Embryonic facial prominence (tissue), 1 donor: ENCODE data around the gene SLC26A3.
"Not testable (repeated sequence)": the region's sequence is repeated elsewhere in the genome, so short reads cannot be mapped to it uniquely, and the experiment has no call there.

Experiments
- DNase-seq: peaks from one replicate; pipeline ENCODE4 v3.0.0-alpha.2; 2016; ENCODE audit errors: extremely low spot score

SLC26A3 gene

GRCh38 chr7:107803009-107803610 is at the start of gene SLC26A3:
Gene SLC26A3 (minus strand): TSS chr7:107803223. CDS start chr7:107794509, 8,714 bp downstream.
- DNase-seq: no peak

GRCh38 chr7:107850643-107851042 is 47.6 kb upstream of the SLC26A3 start:
- no peak for DNase-seq

- DNase-seq: no peak
These were observed 47.2 kb upstream of the SLC26A3 start for GRCh38 chr7:107850216-107850615.

GRCh38 chr7:107848211-107848610 is 45.2 kb upstream of the SLC26A3 start:
- DNase-seq: not testable (repeated sequence)

GRCh38 chr7:107847836-107848175 is 44.8 kb upstream of the SLC26A3 start:
- not testable (repeated sequence) for DNase-seq

- DNase-seq: no peak
These were observed 44.3 kb upstream of the SLC26A3 start for GRCh38 chr7:107847168-107847835.

- no peak for DNase-seq
These were observed 43.3 kb upstream of the SLC26A3 start for GRCh38 chr7:107846324-107846723.

GRCh38 chr7:107843184-107843583 is 40.2 kb upstream of the SLC26A3 start:
- DNase-seq: no peak

- DNase-seq: no peak
These were observed 39.2 kb upstream of the SLC26A3 start for GRCh38 chr7:107842213-107842612.

- DNase-seq: no peak
These were observed 36.0 kb upstream of the SLC26A3 start for GRCh38 chr7:107838816-107839565.

- DNase-seq: no peak
These were observed 35.1 kb upstream of the SLC26A3 start for GRCh38 chr7:107838024-107838601.

- no peak for DNase-seq
These were observed 34.1 kb upstream of the SLC26A3 start for GRCh38 chr7:107837145-107837512.

- DNase-seq: no peak
These were observed 33.5 kb upstream of the SLC26A3 start for GRCh38 chr7:107836237-107837144.

GRCh38 chr7:107834401-107834800 is 31.4 kb upstream of the SLC26A3 start:
- DNase-seq: no peak

GRCh38 chr7:107833684-107834106 is 30.7 kb upstream of the SLC26A3 start:
- DNase-seq: no peak

GRCh38 chr7:107830420-107830819 is 27.4 kb upstream of the SLC26A3 start:
- DNase-seq: no peak

GRCh38 chr7:107828540-107828939 is 25.5 kb upstream of the SLC26A3 start:
- DNase-seq: no peak

- DNase-seq: no peak
These were observed 24.5 kb upstream of the SLC26A3 start for GRCh38 chr7:107827501-107827900.

- no peak for DNase-seq
These were observed 23.4 kb upstream of the SLC26A3 start for GRCh38 chr7:107826451-107826850.

GRCh38 chr7:107824858-107825257 is 21.8 kb upstream of the SLC26A3 start:
- DNase-seq: no peak

GRCh38 chr7:107818622-107819021 is 15.6 kb upstream of the SLC26A3 start:
- no peak for DNase-seq
